NCI-H2227 treated with DMSO at 0.1 percent for 48 hours (cell line): ENCODE data around the gene HNRNPA2B1.

Experiments used
- DNase-seq: peaks from one replicate; lab custom pipeline; 2025; lab: John Stamatoyannopoulos, UW

The HNRNPA2B1 gene

GRCh38 chr7:26200444-26201246, at the start of gene HNRNPA2B1:
Gene HNRNPA2B1, minus strand, starts transcription at chr7:26200746. Its CDS starts 169 bp downstream, at chr7:26200577.
- peak; percentile 97 for DNase-seq

GRCh38 chr7:26250239-26250638, 49.7 kb upstream of the HNRNPA2B1 start:
- no peak for DNase-seq

- no peak for DNase-seq
Measured at GRCh38 chr7:26245150-26245549, 44.6 kb upstream of the HNRNPA2B1 start.

GRCh38 chr7:26238032-26238431, 37.5 kb upstream of the HNRNPA2B1 start:
- DNase-seq = no peak

- no peak for DNase-seq
Measured at GRCh38 chr7:26237035-26237807, 36.7 kb upstream of the HNRNPA2B1 start.

- DNase-seq = no peak
Measured at GRCh38 chr7:26233902-26234511, 33.5 kb upstream of the HNRNPA2B1 start.

- no peak for DNase-seq
Measured at GRCh38 chr7:26227987-26228386, 27.4 kb upstream of the HNRNPA2B1 start.

GRCh38 chr7:26224359-26224758, 23.8 kb upstream of the HNRNPA2B1 start:
- no peak for DNase-seq

GRCh38 chr7:26216049-26216448, 15.5 kb upstream of the HNRNPA2B1 start:
- no peak for DNase-seq

- DNase-seq = no peak
Measured at GRCh38 chr7:26213807-26214515, 13.4 kb upstream of the HNRNPA2B1 start.

GRCh38 chr7:26212921-26213718, 12.6 kb upstream of the HNRNPA2B1 start:
- DNase-seq = no peak

- DNase-seq = no peak
Measured at GRCh38 chr7:26208040-26208439, 7.5 kb upstream of the HNRNPA2B1 start.

- no peak for DNase-seq
Measured at GRCh38 chr7:26203016-26203415, 2.5 kb upstream of the HNRNPA2B1 start.

GRCh38 chr7:26202019-26202990, 1.8 kb upstream of the HNRNPA2B1 start:
- peak; percentile 23 for DNase-seq

GRCh38 chr7:26201247-26202018, 887 bp upstream of the HNRNPA2B1 start, which contains the start of gene CBX3:
Gene CBX3, plus strand, starts transcription at chr7:26201745. Its CDS starts 1,254 bp downstream, at chr7:26202999.
- peak; percentile 94 for DNase-seq

GRCh38 chr7:26200038-26200443, 505 bp downstream of the HNRNPA2B1 start:
- peak; percentile 66 for DNase-seq

- DNase-seq = no peak
Measured at GRCh38 chr7:26199301-26200037, 1.1 kb downstream of the HNRNPA2B1 start.

GRCh38 chr7:26198781-26199169, 1.8 kb downstream of the HNRNPA2B1 start:
- no peak for DNase-seq
